GM12875 (cell line): Measurements from ENCODE around the gene CYTL1.

Experiments used
- H3K4me3 ChIP-seq: one replicate; pipeline ENCODE4 v1.5.1; 2011; ENCODE audit warnings: low read depth, low read length, control low read depth
- TF ChIP-seq, protein P1 (sequence below): IDR thresholded peaks from 2 replicates; pipeline ENCODE4 v1.5.1; 2011; ENCODE audit warnings: low read depth, mild to moderate bottlenecking, control low read depth, inconsistent platforms, low read length, moderate library complexity, borderline replicate concordance; ENCODE audit not compliant: insufficient read depth

The CYTL1 gene

DNA sequence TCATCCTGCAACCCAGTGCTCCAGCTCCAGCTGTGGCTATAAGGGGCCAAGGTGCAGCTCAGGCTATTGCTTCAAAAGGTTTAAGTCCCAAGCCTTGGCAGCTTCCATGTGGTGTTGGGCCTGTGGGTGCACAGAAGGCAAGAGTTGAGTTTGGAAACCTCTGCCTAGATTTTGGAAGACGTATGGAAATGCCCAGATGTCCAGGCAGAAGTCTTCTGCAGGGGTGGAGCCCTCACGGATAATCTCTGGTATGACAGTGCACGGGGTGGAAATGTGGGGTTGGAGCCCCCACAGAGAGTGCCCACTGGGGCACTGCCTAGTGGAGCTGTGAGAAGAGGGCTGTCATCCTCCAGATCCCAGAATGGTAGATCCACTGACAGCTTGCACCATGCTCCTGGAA, 44.5 kb downstream of the CYTL1 start:
- TF ChIP-seq, protein P1, sequence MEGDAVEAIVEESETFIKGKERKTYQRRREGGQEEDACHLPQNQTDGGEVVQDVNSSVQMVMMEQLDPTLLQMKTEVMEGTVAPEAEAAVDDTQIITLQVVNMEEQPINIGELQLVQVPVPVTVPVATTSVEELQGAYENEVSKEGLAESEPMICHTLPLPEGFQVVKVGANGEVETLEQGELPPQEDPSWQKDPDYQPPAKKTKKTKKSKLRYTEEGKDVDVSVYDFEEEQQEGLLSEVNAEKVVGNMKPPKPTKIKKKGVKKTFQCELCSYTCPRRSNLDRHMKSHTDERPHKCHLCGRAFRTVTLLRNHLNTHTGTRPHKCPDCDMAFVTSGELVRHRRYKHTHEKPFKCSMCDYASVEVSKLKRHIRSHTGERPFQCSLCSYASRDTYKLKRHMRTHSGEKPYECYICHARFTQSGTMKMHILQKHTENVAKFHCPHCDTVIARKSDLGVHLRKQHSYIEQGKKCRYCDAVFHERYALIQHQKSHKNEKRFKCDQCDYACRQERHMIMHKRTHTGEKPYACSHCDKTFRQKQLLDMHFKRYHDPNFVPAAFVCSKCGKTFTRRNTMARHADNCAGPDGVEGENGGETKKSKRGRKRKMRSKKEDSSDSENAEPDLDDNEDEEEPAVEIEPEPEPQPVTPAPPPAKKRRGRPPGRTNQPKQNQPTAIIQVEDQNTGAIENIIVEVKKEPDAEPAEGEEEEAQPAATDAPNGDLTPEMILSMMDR: no peak
- no peak overlapping the region for H3K4me3 ChIP-seq

DNA sequence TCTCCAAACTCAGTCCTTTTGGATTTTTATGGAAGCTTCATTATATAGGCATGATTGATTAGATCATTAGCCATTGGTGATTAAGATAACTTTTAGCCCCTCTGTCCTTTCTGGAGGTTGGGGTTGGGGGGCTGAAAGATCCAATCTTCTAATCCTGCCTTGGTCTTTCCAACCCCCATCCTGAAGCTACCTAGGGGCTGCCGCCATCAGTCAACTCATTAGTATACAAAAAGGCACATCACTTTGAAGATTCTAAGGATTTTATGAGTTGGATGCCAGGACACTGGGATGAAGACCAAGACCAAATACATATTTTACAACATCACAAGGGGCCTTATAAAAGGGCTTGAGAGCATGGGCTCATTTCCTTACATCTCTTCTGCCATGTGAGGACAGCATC, 47.5 kb downstream of the CYTL1 start:
- TF ChIP-seq, protein P1: no peak
- no peak overlapping the region for H3K4me3 ChIP-seq

DNA sequence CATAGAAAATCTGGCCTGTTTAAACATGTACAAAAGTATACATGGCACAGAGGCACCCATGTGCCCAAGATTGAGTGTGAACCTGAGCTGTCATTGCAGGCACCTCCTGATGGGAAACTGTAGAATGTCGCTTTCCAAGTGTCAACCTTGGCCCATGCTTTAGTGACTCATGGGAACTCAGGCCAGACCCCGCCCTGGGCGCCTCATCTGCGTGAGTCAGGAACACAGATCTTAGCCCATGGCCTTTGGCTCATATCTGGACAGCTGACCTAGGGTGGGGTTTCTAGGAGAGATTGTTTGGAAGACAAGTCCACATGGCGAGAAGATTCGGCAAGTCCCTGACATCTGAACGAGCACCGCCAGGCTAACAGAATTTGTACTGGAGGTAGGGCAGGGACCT, 50.0 kb downstream of the CYTL1 start:
- no peak overlapping the region for H3K4me3 ChIP-seq
- TF ChIP-seq, protein P1: no peak

DNA sequence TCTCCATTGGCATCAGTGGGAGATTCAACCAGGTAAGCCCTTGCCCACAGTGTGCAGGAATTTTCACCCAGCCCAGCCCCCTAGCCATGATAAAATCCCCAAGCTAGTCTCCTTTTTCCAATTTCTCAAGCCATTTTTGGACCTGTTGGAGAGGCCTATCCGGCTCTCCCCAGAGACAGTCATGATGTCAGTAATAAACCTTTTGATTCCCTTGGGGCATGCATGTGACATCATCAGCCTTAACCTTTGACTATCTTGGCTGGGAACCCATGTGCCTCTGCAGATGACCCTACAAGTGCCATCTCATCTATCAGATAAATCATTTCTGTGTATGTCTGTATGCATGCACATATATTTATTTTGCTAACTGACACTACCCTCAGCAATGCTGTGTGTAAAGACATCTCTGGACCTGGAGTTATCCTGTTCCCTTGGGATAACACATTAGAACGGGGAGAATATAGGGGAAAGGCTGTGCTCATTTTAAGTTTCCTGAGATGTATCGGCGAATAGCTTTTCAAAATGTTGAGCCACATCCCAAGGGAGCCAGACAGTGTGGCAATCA, 51.0 kb downstream of the CYTL1 start:
- H3K4me3 ChIP-seq: no peak overlapping the region
- TF ChIP-seq, protein P1: no peak
